SU-DHL-6 (cell line): ENCODE measurements around the gene INPP5K.

ENCODE experiments used
- H2AFZ ChIP-seq: fragments of 200-600 bp; sonication (generic); 2 replicates; pipeline ENCODE4 v1.6.1; 2014; ENCODE audit warnings: low read depth, mild to moderate bottlenecking, moderate library complexity, mixed read lengths, antibody characterized with exemption, low read length; ENCODE audit not compliant: severe bottlenecking
- H3F3A ChIP-seq: fragments of 200-600 bp; shearing (Covaris generic); 2 replicates; pipeline ENCODE4 v1.6.0; 2016; ENCODE audit warnings: antibody characterized with exemption, mild to moderate bottlenecking; ENCODE audit not compliant: insufficient read depth
- H3K27ac ChIP-seq: fragments of 200-600 bp; sonication (generic); 2 replicates; pipeline ENCODE4 v1.5.1; 2016; ENCODE audit warnings: low read depth, mild to moderate bottlenecking, low read length, moderate library complexity, mixed read lengths
- H3K27me3 ChIP-seq: fragments of 200-600 bp; sonication (generic), shearing (Covaris generic); 2 replicates; pipeline ENCODE4 v1.6.0; 2014; ENCODE audit warnings: mild to moderate bottlenecking, low read length
- H3K36me3 ChIP-seq: fragments of 200-600 bp; sonication (generic); 2 replicates; pipeline ENCODE4 v1.6.1; 2014; ENCODE audit warnings: mild to moderate bottlenecking, low read length, mixed read lengths
- H3K4me2 ChIP-seq: fragments of 300-600, 200-600 bp; shearing (Covaris generic), sonication (generic); 2 replicates; pipeline ENCODE4 v1.6.0; 2014; ENCODE audit warnings: low read length, low read depth, mild to moderate bottlenecking; ENCODE audit not compliant: poor library complexity, severe bottlenecking
- H3K4me3 ChIP-seq: fragments of 200-600 bp; sonication (generic); 2 replicates; pipeline ENCODE4 v1.5.1; 2014; ENCODE audit warnings: antibody characterized with exemption, low read length, mild to moderate bottlenecking, mixed read lengths; ENCODE audit not compliant: insufficient read depth, poor library complexity, severe bottlenecking
- H3K79me2 ChIP-seq: fragments of 200-600 bp; sonication (generic); 2 replicates; pipeline ENCODE4 v1.6.1; 2014; ENCODE audit warnings: mild to moderate bottlenecking, low read length, moderate library complexity; ENCODE audit not compliant: insufficient read depth
- H3K9ac ChIP-seq: fragments of 200-600 bp; sonication (generic); 2 replicates; pipeline ENCODE4 v1.7.0; 2014; ENCODE audit warnings: mild to moderate bottlenecking, low read length
- H3K9me2 ChIP-seq: fragments of 200-600 bp; sonication (generic); replicated peaks from 2 replicates; pipeline ENCODE4 v1.6.1; 2014; ENCODE audit warnings: low read length; ENCODE audit not compliant: insufficient read depth
- H3K9me3 ChIP-seq: fragments of 200-600 bp; sonication (generic); 2 replicates; pipeline ENCODE4 v1.6.1; 2014; ENCODE audit warnings: low read length, mixed read lengths; ENCODE audit not compliant: insufficient read depth
- H4K20me1 ChIP-seq: fragments of 200-600 bp; sonication (generic); 2 replicates; pipeline ENCODE4 v1.6.1; 2014; ENCODE audit warnings: low read depth, mild to moderate bottlenecking, antibody characterized with exemption, low read length, moderate library complexity, mixed read lengths
- EZH2phosphoT487 ChIP-seq: fragments of 200-600 bp; sonication (generic), shearing (Covaris generic); conservative IDR thresholded peaks from 2 replicates; pipeline ENCODE4 v1.6.1; 2018; ENCODE audit warnings: mild to moderate bottlenecking, antibody characterized with exemption, low read length, moderate library complexity, mixed read lengths
- TF ChIP-seq, protein P1 (sequence below): fragments of 200-600 bp; sonication (generic); IDR thresholded peaks from one replicate; pipeline ENCODE4 v1.5.1; 2017; ENCODE audit warnings: antibody characterized with exemption, mild to moderate bottlenecking, low read length, moderate library complexity; ENCODE audit not compliant: insufficient read depth, poor library complexity, severe bottlenecking

The INPP5K gene

DNA sequence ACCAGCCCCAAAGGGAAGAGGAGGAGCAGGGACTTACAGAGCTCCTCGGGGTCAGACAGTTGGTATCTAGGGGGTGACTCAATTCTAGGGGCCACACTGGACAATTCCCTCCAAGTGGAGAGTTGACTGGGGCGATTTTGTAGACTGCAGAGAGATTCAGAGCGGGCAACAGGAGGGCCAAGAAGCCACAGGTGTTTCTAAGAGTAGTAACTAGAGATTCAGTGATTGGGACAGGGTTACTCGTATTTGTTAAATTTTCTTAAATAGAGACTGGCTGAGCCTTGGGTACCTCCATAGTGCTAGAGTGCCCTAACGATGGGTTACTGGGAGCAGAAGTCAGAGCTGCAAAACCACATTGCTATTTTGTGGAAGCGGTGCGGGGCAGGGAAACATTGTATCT is 3.3 kb upstream of the INPP5K start:
- Histone ChIP-seq H3K4me2 (no peak overlapping the region), H3K27me3 (no peaks in the 10 kb centered on the region), H3F3A (peaks cover 11% of the 10 kb centered on the region), H2AFZ (no peak overlapping the region), H3K4me3 (no peak overlapping the region), H3K79me2 (peaks cover 17% of the 10 kb centered on the region; the same call in 1 of the 2 replicates), H3K27ac (no peak overlapping the region), H3K9ac (no peak overlapping the region), H4K20me1 (no peaks in the 10 kb centered on the region), H3K9me2 (no peaks in the 10 kb centered on the region), H3K36me3 (no peaks in the 10 kb centered on the region), H3K9me3 (no peaks in the 10 kb centered on the region)
- TF ChIP-seq, protein P1, sequence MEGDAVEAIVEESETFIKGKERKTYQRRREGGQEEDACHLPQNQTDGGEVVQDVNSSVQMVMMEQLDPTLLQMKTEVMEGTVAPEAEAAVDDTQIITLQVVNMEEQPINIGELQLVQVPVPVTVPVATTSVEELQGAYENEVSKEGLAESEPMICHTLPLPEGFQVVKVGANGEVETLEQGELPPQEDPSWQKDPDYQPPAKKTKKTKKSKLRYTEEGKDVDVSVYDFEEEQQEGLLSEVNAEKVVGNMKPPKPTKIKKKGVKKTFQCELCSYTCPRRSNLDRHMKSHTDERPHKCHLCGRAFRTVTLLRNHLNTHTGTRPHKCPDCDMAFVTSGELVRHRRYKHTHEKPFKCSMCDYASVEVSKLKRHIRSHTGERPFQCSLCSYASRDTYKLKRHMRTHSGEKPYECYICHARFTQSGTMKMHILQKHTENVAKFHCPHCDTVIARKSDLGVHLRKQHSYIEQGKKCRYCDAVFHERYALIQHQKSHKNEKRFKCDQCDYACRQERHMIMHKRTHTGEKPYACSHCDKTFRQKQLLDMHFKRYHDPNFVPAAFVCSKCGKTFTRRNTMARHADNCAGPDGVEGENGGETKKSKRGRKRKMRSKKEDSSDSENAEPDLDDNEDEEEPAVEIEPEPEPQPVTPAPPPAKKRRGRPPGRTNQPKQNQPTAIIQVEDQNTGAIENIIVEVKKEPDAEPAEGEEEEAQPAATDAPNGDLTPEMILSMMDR: no peak
- no peak for TF ChIP-seq EZH2phosphoT487

DNA sequence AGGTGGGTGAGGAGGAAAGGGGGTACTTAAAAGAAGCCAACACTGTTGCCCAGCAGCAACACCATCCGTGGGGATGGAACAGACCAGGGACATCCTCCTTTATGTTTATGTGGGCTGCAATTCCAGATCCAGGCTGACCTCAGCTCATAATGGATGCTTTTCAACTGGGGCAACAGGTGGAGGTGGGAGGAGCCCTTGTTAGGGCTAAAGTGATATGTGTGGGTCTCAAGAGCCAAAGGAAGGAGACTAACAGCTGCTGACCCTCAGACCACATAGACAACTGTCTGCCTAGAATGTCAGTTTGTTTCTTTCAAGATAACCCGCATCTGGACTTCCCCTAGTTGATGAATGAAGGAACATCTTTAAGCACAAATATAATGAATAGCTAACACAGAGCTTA is 2.0 kb upstream of the INPP5K start:
- H3K27me3 ChIP-seq: no peaks in the 10 kb centered on the region
- H2AFZ ChIP-seq: no peak overlapping the region
- no peaks in the 10 kb centered on the region for H3K36me3 ChIP-seq
- no peak overlapping the region for H3K4me2 ChIP-seq
- peaks cover 11% of the 10 kb centered on the region for H3F3A ChIP-seq
- H3K27ac ChIP-seq: no peak overlapping the region
- peak overlapping the region; percentile 77; the same call in 1 of the 2 replicates for H3K9ac ChIP-seq
- H3K4me3 ChIP-seq: no peak overlapping the region
- no peaks in the 10 kb centered on the region for H3K9me3 ChIP-seq
- H3K9me2 ChIP-seq: no peaks in the 10 kb centered on the region
- H4K20me1 ChIP-seq: no peaks in the 10 kb centered on the region
- no peak for TF ChIP-seq EZH2phosphoT487
- H3K79me2 ChIP-seq: peaks cover 17% of the 10 kb centered on the region; the same call in 1 of the 2 replicates

DNA sequence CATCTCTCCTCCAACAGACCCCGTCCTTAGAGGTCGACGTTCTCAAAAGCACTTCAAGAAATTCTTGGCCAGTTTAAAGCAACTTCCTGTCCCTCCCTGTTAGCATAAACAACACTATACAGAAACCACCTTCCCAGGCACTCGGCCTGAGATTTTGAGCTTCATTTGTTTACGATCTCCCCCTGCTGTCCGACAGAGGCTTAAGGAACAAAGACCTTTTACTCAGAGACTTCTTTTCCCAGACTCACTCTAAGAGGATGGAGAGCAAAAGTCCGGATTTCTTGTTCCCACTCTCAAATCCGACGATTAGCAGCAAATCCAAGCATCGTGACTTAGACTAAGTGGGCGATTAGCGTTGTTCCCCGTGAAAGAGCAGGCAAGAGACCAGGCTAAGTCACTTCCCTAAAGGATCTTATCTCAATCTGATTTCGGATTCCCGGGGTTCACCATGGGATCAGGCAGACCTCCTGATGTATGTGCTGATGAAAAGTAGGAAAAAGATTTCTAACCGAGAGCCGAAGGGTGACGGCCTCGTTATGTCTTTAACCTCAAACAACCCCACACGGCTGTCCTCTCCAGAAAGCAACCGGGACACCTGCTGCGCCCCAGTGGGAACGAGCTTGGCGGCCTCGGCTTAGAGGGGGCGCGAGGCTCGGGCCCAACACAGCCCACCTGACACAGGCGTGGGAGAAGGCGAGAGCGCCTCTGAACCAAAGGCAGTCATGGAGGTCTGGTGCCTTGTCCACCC is 598 bp downstream of the INPP5K start:
- Histone ChIP-seq H3K9me2 (no peaks in the 10 kb centered on the region), H3F3A (peaks cover 11% of the 10 kb centered on the region), H3K4me2 (peak overlapping the region; percentile 69), H3K27ac (no peak overlapping the region; the same call in 1 of the 2 replicates), H4K20me1 (no peaks in the 10 kb centered on the region), H3K36me3 (no peaks in the 10 kb centered on the region), H3K9me3 (no peaks in the 10 kb centered on the region), H3K9ac (peak overlapping the region; percentile 77), H2AFZ (peak overlapping the region; percentile 50), H3K4me3 (peak overlapping the region; percentile 67), H3K27me3 (no peaks in the 10 kb centered on the region), H3K79me2 (peaks cover 17% of the 10 kb centered on the region; the same call in 1 of the 2 replicates)
- TF ChIP-seq, protein P1: peak; percentile 61
- no peak for TF ChIP-seq EZH2phosphoT487

DNA sequence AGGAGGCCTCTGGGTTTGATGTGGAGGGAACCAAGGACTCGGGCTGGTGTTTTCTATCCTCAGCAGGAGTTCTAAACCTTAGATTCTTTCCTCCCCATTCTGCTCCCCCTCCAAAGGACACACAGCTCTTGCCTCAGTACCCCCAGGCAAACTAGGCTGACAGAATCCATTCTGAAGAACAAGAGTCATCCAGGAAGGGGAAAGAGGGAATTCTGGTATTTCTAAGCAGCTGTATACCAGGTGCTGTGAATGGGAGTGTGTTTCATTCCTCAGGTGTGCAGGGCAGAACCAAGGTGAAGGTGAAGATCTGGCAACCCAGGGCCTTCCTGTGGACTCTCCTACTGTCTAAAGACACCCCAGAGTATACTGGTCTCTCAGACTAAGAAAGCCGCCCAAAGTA is 4.1 kb downstream of the INPP5K start:
- Histone ChIP-seq H3K9me2 (no peaks in the 10 kb centered on the region), H2AFZ (no peak overlapping the region), H3K4me3 (no peak overlapping the region), H3K79me2 (peaks cover 13% of the 10 kb centered on the region; the same call in 1 of the 2 replicates), H3K9me3 (no peaks in the 10 kb centered on the region), H3K9ac (no peak overlapping the region), H3K27me3 (no peaks in the 10 kb centered on the region), H3K36me3 (no peaks in the 10 kb centered on the region), H4K20me1 (no peaks in the 10 kb centered on the region), H3K27ac (no peak overlapping the region), H3K4me2 (no peak overlapping the region), H3F3A (no peaks in the 10 kb centered on the region)
- TF ChIP-seq EZH2phosphoT487: no peak
- TF ChIP-seq, protein P1: no peak
